HEK293 (cell line): ENCODE data around the gene FNDC11.

Experiments used
- BCL11B ChIP-seq: fragments of 450-650 bp; formaldehyde crosslinking; IDR thresholded peaks from 2 replicates; pipeline ENCODE4 v1.5.1; 2016; ENCODE audit warnings: low read depth, missing biosample characterization, missing genetic modification characterization
- GLIS1 ChIP-seq: fragments of 450-650 bp; formaldehyde crosslinking; IDR thresholded peaks from 2 replicates; pipeline ENCODE4 v1.5.1; 2016; ENCODE audit warnings: missing biosample characterization, missing genetic modification characterization
- KLF10 ChIP-seq: fragments of 450-650 bp; IDR thresholded peaks from 2 replicates; pipeline ENCODE4 v1.5.1; 2018; ENCODE audit warnings: missing biosample characterization, mild to moderate bottlenecking, missing genetic modification characterization
- OVOL3 ChIP-seq: fragments of 450-650 bp; formaldehyde crosslinking; IDR thresholded peaks from 2 replicates; pipeline ENCODE4 v1.5.1; 2016; ENCODE audit warnings: missing biosample characterization, missing genetic modification characterization
- PATZ1 ChIP-seq: fragments of 450-650 bp; formaldehyde crosslinking; IDR thresholded peaks from 2 replicates; pipeline ENCODE4 v1.5.1; 2016; ENCODE audit warnings: missing biosample characterization, missing genetic modification characterization
- PRDM6 ChIP-seq: fragments of 450-650 bp; formaldehyde crosslinking; IDR thresholded peaks from 2 replicates; pipeline ENCODE4 v1.5.1; 2017; ENCODE audit warnings: missing biosample characterization, missing genetic modification characterization
- SALL2 ChIP-seq: fragments of 450-650 bp; formaldehyde crosslinking; IDR thresholded peaks from 2 replicates; pipeline ENCODE4 v1.5.0; 2017; ENCODE audit warnings: missing biosample characterization, mild to moderate bottlenecking, missing genetic modification characterization, borderline replicate concordance
- ZBTB20 ChIP-seq: fragments of 450-650 bp; formaldehyde crosslinking; IDR thresholded peaks from 2 replicates; pipeline ENCODE4 v1.5.1; 2016; ENCODE audit warnings: missing biosample characterization, missing genetic modification characterization
- ZFP37 ChIP-seq: fragments of 450-650 bp; formaldehyde crosslinking; IDR thresholded peaks from 2 replicates; pipeline ENCODE4 v1.5.1; 2016; ENCODE audit warnings: missing biosample characterization, missing genetic modification characterization
- ZNF112 ChIP-seq: fragments of 450-650 bp; formaldehyde crosslinking; IDR thresholded peaks from 2 replicates; pipeline ENCODE4 v1.5.0; 2017; ENCODE audit warnings: missing biosample characterization, missing genetic modification characterization
- ZNF133 ChIP-seq: fragments of 450-650 bp; formaldehyde crosslinking; IDR thresholded peaks from 2 replicates; pipeline ENCODE4 v1.5.1; 2016; ENCODE audit warnings: missing biosample characterization, missing genetic modification characterization
- ZNF140 ChIP-seq: fragments of 450-650 bp; formaldehyde crosslinking; IDR thresholded peaks from 2 replicates; pipeline ENCODE4 v1.5.1; 2016; ENCODE audit warnings: missing biosample characterization, missing genetic modification characterization
- ZNF155 ChIP-seq: fragments of 450-650 bp; formaldehyde crosslinking; IDR thresholded peaks from 2 replicates; pipeline ENCODE4 v1.5.1; 2016; ENCODE audit warnings: missing biosample characterization, missing genetic modification characterization
- ZNF19 ChIP-seq: fragments of 450-650 bp; formaldehyde crosslinking; IDR thresholded peaks from 2 replicates; pipeline ENCODE4; 2016; ENCODE audit warnings: missing biosample characterization, missing genetic modification characterization, low read depth
- ZNF211 ChIP-seq: fragments of 450-650 bp; formaldehyde crosslinking; IDR thresholded peaks from 2 replicates; pipeline ENCODE4 v1.5.1; 2016; ENCODE audit warnings: low read depth, missing biosample characterization, missing genetic modification characterization
- ZNF26 ChIP-seq: fragments of 450-650 bp; formaldehyde crosslinking; IDR thresholded peaks from 2 replicates; pipeline ENCODE4 v1.5.1; 2016; ENCODE audit warnings: missing biosample characterization, missing genetic modification characterization
- ZNF341 ChIP-seq: fragments of 450-650 bp; formaldehyde crosslinking; IDR thresholded peaks from 2 replicates; pipeline ENCODE4; 2016; ENCODE audit warnings: low read depth, missing biosample characterization, missing genetic modification characterization
- ZNF423 ChIP-seq: fragments of 450-650 bp; formaldehyde crosslinking; IDR thresholded peaks from 2 replicates; pipeline ENCODE4 v1.5.1; 2016; ENCODE audit warnings: missing biosample characterization, missing genetic modification characterization
- ZNF513 ChIP-seq: fragments of 450-650 bp; IDR thresholded peaks from 2 replicates; pipeline ENCODE4 v1.5.1; 2018; ENCODE audit warnings: missing biosample characterization, missing genetic modification characterization
- ZNF560 ChIP-seq: fragments of 450-650 bp; formaldehyde crosslinking; IDR thresholded peaks from 2 replicates; pipeline ENCODE4 v1.5.1; 2017; ENCODE audit warnings: missing biosample characterization, missing genetic modification characterization, borderline replicate concordance
- ZNF624 ChIP-seq: fragments of 450-650 bp; formaldehyde crosslinking; IDR thresholded peaks from 2 replicates; pipeline ENCODE4 v1.5.1; 2017; ENCODE audit warnings: missing biosample characterization, missing genetic modification characterization
- ZNF629 ChIP-seq: fragments of 450-650 bp; formaldehyde crosslinking; IDR thresholded peaks from 2 replicates; pipeline ENCODE4 v1.5.1; 2017; ENCODE audit warnings: missing biosample characterization, missing genetic modification characterization
- ZNF654 ChIP-seq: fragments of 450-650 bp; formaldehyde crosslinking; IDR thresholded peaks from 2 replicates; pipeline ENCODE4 v1.5.1; 2016; ENCODE audit warnings: low read depth, missing biosample characterization, missing genetic modification characterization
- ZNF704 ChIP-seq: fragments of 450-650 bp; formaldehyde crosslinking; IDR thresholded peaks from 2 replicates; pipeline ENCODE4 v1.5.1; 2016; ENCODE audit warnings: missing biosample characterization, missing genetic modification characterization
- ZNF776 ChIP-seq: fragments of 450-650 bp; formaldehyde crosslinking; IDR thresholded peaks from 2 replicates; pipeline ENCODE4 v1.5.0; 2017; ENCODE audit warnings: missing biosample characterization, missing genetic modification characterization, borderline replicate concordance
- ZNF830 ChIP-seq: fragments of 450-650 bp; IDR thresholded peaks from 2 replicates; pipeline ENCODE4 v1.5.0; 2018; ENCODE audit warnings: missing biosample characterization, missing genetic modification characterization, low read depth, mild to moderate bottlenecking, moderate library complexity
- ZSCAN5A ChIP-seq: fragments of 450-650 bp; formaldehyde crosslinking; IDR thresholded peaks from 2 replicates; pipeline ENCODE4 v1.5.1; 2016; ENCODE audit warnings: missing biosample characterization, missing genetic modification characterization

Gene FNDC11

GRCh38 chr20:63519668-63520503 is 34.1 kb upstream of the FNDC11 start (continued):
- TF ChIP-seq GLIS1 = peak; percentile 47
- TF ChIP-seq ZNF133 (tag by site-specific recombination) = no peak
- no peak for TF ChIP-seq ZNF776
- TF ChIP-seq ZNF341 (tag by site-specific recombination) = 0 out of 2 replicates have a peak, but pooled peaks have one; percentile 20
- no peak for TF ChIP-seq ZNF513
- no peak for TF ChIP-seq ZNF26 (tag by site-specific recombination)
- TF ChIP-seq ZNF830 (tag by site-specific recombination) = no peak
- TF ChIP-seq ZNF19 = no peak
- TF ChIP-seq ZNF140 (tag by site-specific recombination) = no peak
- TF ChIP-seq OVOL3 (tag by site-specific recombination) = no peak
- no peak for TF ChIP-seq ZFP37 (tag by site-specific recombination)
- no peak; the same call in none of the 2 replicates for TF ChIP-seq ZNF423 (tag by site-specific recombination)
- no peak for TF ChIP-seq ZSCAN5A (tag by site-specific recombination)
- TF ChIP-seq ZNF654 (tag by site-specific recombination) = no peak
- TF ChIP-seq PATZ1 (tag by site-specific recombination) = peak; percentile 68
- no peak for TF ChIP-seq ZNF629 (tag by site-specific recombination)
- no peak for TF ChIP-seq ZNF211 (tag by site-specific recombination)
- TF ChIP-seq SALL2 = no peak
- TF ChIP-seq ZNF112 (tag by site-specific recombination) = no peak
- TF ChIP-seq ZBTB20 = peak; percentile 86
- TF ChIP-seq ZNF624 (tag by site-specific recombination) = no peak
- TF ChIP-seq ZNF155 (tag by site-specific recombination) = no peak
- no peak for TF ChIP-seq ZNF560
- no peak for TF ChIP-seq KLF10 (tag by site-specific recombination)
- no peak for TF ChIP-seq ZNF704 (tag by site-specific recombination)
- TF ChIP-seq PRDM6 (tag by site-specific recombination) = no peak
- no peak for TF ChIP-seq BCL11B (tag by site-specific recombination)
